ENCODE measurements around the gene FAM131C. TPM values are rescaled to one million over a fixed set of nuclear protein-coding genes. Genes with fewer than 3 reads are reported as not detected.
A peak's percentile ranks its signal among the peaks of the same experiment; 100 is the strongest.

The FAM131C gene
- total RNA-seq, 1 experiment from 2014 or later: 7.4 TPM

DNA sequence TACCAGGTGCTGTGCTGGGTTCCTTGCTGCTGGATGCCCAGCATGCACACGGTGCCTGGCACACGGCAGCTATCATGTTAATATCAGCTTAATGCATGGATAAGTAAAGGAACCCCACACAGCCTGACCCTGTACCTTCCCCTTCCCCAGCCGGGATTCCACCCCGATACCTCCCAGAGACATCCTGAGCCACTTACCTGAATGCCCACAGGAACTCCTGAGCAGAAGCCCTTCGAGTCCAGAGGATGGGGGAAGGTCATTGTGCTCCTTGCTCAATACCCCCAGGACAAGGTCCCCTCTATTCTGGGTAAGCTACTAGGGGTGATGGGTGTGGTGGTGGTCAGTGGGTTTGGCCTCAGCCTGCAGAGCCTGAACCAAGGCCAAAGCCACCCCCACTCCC lies 1.4 kb downstream of the FAM131C start:
- H3K36me3 ChIP-seq (ENCODE audit: low read depth): no peaks in the 10 kb centered on the region
- H3K4me1 ChIP-seq (replicated peaks; ENCODE audit: insufficient read depth): peaks cover 25% of the 10 kb centered on the region
- no peaks in the 10 kb centered on the region for H4K20me1 ChIP-seq (ENCODE audit: insufficient read depth)
- no peak for TF ChIP-seq EZH2 (IDR thresholded peaks at IDR 0.05; ENCODE audit: low read depth)
- TF ChIP-seq, protein P1, sequence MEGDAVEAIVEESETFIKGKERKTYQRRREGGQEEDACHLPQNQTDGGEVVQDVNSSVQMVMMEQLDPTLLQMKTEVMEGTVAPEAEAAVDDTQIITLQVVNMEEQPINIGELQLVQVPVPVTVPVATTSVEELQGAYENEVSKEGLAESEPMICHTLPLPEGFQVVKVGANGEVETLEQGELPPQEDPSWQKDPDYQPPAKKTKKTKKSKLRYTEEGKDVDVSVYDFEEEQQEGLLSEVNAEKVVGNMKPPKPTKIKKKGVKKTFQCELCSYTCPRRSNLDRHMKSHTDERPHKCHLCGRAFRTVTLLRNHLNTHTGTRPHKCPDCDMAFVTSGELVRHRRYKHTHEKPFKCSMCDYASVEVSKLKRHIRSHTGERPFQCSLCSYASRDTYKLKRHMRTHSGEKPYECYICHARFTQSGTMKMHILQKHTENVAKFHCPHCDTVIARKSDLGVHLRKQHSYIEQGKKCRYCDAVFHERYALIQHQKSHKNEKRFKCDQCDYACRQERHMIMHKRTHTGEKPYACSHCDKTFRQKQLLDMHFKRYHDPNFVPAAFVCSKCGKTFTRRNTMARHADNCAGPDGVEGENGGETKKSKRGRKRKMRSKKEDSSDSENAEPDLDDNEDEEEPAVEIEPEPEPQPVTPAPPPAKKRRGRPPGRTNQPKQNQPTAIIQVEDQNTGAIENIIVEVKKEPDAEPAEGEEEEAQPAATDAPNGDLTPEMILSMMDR (conservative IDR thresholded peaks at IDR 0.05): no peak
- H3K79me2 ChIP-seq (ENCODE audit: low read depth): no peaks in the 10 kb centered on the region
- ChIA-PET CTCF (interaction anchor here (0.7 kb wide), 1 partner anchor 369 kb away, joined by 6 read pairs; no protein-coding TSS in a partner anchor), POLR2A (ENCODE audit: unreplicated experiment) (no interaction called here)
- BruUV-seq (replicated peaks): no TSS peak
- H3K9me2 ChIP-seq (ENCODE audit: insufficient read depth): no peaks in the 10 kb centered on the region
- no peak overlapping the region for H3K4me3 ChIP-seq
- H2AFZ ChIP-seq: no peak overlapping the region
- no peaks in the 10 kb centered on the region for H3K9me3 ChIP-seq (ENCODE audit: insufficient read depth, low read depth)
- H3K27ac ChIP-seq: no peak overlapping the region
- no peaks in the 10 kb centered on the region for H3K27me3 ChIP-seq (ENCODE audit: insufficient read depth, low read depth)
- H3F3A ChIP-seq (ENCODE audit: insufficient read depth, low read depth): peaks cover 28% of the 10 kb centered on the region
- H3K4me2 ChIP-seq: peak overlapping the region; percentile 79; the same call in 1 of the 2 replicates
- intact Hi-C loops (cut with micrococcal nuclease; ENCODE audit: unreplicated experiment): loop anchor here (2.0 kb wide), 1 partner anchor 63 kb away; no protein-coding TSS in a partner anchor
- no peak for DNase-seq

DNA sequence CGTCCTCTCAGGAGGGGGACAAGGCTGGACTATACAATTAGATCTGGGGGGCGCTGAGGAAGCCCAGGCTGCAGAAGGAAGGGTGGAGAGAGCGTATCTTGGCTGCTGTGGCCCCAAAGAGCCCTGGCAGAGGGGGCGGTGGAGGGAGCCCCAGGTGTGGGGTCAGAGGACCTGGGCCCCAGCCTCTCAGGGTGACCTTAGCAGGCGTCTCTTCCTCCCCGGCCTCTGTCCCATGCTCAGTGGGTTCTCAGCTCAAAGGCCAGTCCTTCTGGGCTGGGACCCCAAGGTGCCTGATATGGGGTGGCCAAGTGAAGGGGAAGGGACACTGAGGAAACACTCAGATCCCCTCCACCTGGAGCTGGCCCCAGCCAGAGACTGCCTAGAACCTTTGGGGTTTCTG lies 1.8 kb downstream of the FAM131C start:
- Histone ChIP-seq H3K27me3 (ENCODE audit: insufficient read depth, low read depth) (no peaks in the 10 kb centered on the region), H4K20me1 (ENCODE audit: insufficient read depth) (no peaks in the 10 kb centered on the region), H3K9me3 (ENCODE audit: insufficient read depth, low read depth) (no peaks in the 10 kb centered on the region), H3K36me3 (ENCODE audit: low read depth) (no peaks in the 10 kb centered on the region), H3K9me2 (ENCODE audit: insufficient read depth) (no peaks in the 10 kb centered on the region), H3K27ac (no peak overlapping the region), H3F3A (ENCODE audit: insufficient read depth, low read depth) (peaks cover 24% of the 10 kb centered on the region), H3K4me2 (no peak overlapping the region), H3K4me3 (no peak overlapping the region), H2AFZ (no peak overlapping the region), H3K79me2 (ENCODE audit: low read depth) (no peaks in the 10 kb centered on the region), H3K4me1 (replicated peaks; ENCODE audit: insufficient read depth) (peaks cover 20% of the 10 kb centered on the region)
- DNase-seq: no peak
- BruUV-seq (replicated peaks): no TSS peak
- intact Hi-C loops (cut with micrococcal nuclease; ENCODE audit: unreplicated experiment): loop anchor here (2.0 kb wide), 1 partner anchor 63 kb away; no protein-coding TSS in a partner anchor
- CTCF ChIA-PET: no interaction called here
- TF ChIP-seq, protein P1 (conservative IDR thresholded peaks at IDR 0.05): no peak
- TF ChIP-seq EZH2 (IDR thresholded peaks at IDR 0.05; ENCODE audit: low read depth): no peak
- POLR2A ChIA-PET (ENCODE audit: unreplicated experiment): no interaction called here

DNA sequence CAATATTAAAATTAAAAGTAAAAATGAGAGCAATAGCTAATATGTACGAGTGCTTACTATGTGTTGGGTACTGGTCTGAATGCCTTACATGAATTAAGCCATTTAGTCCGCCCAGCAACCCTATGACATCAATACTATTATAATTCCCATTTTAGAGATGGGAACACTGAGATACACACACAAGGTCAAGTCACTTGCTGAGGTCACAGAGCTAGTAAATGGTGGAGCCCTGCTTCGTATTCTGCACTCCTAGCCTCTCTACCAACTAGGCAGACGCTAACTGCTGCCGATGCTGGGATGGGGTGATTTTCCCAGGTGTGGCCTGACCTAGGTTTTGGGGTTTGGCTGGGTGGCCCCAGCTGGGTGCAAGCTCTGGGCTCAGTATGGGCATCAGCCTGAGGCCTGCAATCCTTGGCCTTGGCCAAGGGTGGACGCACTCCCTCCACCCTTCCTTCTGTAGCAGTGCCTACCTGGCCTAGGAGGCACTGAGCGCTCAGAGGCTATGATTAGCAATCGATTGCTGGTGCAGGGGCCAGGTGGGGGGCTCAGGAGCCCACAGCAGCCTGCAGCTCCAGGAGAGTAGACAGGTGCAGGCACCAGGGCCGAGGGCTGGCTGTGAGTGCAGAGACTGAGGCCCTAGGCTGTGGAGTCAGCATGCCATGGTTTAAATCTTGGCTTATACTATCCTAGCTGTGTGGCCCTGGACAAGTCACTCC lies 2.7 kb downstream of the FAM131C start:
- Histone ChIP-seq H3K27ac (no peak overlapping the region), H3K9me3 (ENCODE audit: insufficient read depth, low read depth) (no peaks in the 10 kb centered on the region), H3K9me2 (ENCODE audit: insufficient read depth) (no peaks in the 10 kb centered on the region), H3K79me2 (ENCODE audit: low read depth) (no peaks in the 10 kb centered on the region), H2AFZ (no peak overlapping the region), H3K4me3 (no peak overlapping the region), H3F3A (ENCODE audit: insufficient read depth, low read depth) (peaks cover 18% of the 10 kb centered on the region; the same call in 1 of the 2 replicates), H3K36me3 (ENCODE audit: low read depth) (no peaks in the 10 kb centered on the region), H3K27me3 (ENCODE audit: insufficient read depth, low read depth) (no peaks in the 10 kb centered on the region), H3K4me1 (replicated peaks; ENCODE audit: insufficient read depth) (peaks cover 12% of the 10 kb centered on the region), H4K20me1 (ENCODE audit: insufficient read depth) (no peaks in the 10 kb centered on the region), H3K4me2 (no peak overlapping the region)
- no peak for DNase-seq
- BruUV-seq (replicated peaks): no TSS peak
- intact Hi-C loops (cut with micrococcal nuclease; ENCODE audit: unreplicated experiment): no loop called here
- ChIA-PET POLR2A (ENCODE audit: unreplicated experiment) (no interaction called here), CTCF (no interaction called here)
- TF ChIP-seq EZH2 (IDR thresholded peaks at IDR 0.05; ENCODE audit: low read depth): no peak
- TF ChIP-seq, protein P1 (conservative IDR thresholded peaks at IDR 0.05): no peak
